Renal pelvis (tissue), 4 donors: ENCODE data around the gene GRIK4. TPM values are rescaled to one million over a fixed set of nuclear protein-coding genes. Genes with fewer than 3 reads are reported as not detected.
"Not testable (repeated sequence)": the region's sequence is repeated elsewhere in the genome, so short reads cannot be mapped to it uniquely, and the experiment has no call there.

Experiments used
- DNase-seq: peaks from one replicate; pipeline ENCODE4 v3.0.0-alpha.2; 2013
- polyA plus RNA-seq, 3 donors: library from polyadenylated mRNA; unstranded; fragments of 120-200 nt; gene quantifications; one replicate each; pipeline ENCODE4 v1.2.1, GENCODE V29; 2013; ENCODE audit not compliant: insufficient read length in 3 of 3

Gene GRIK4
- polyA plus RNA-seq, 3 donors, result 0.86 to 1.7 (median 1.0) TPM

DNA sequence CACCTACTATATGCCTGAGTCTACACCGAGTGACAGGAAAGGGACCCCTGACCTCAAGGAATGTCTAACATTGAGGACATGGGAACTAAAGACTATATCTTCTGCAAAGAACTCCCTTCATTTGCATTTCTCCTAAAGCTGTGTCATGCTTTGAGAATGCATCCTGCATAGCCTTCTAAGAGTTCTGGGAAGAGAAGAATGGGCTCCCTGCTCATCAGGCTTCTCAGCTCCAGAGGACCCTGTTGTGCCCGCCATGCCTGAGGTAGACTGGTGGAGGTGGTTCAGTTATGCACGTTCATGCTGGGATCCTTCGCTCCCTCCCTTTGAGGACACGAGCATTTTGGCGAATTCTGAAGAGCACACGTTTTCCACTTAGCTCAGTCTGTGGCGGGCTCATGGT lies 63.3 kb downstream of the GRIK4 start:
- no peak for DNase-seq

DNA sequence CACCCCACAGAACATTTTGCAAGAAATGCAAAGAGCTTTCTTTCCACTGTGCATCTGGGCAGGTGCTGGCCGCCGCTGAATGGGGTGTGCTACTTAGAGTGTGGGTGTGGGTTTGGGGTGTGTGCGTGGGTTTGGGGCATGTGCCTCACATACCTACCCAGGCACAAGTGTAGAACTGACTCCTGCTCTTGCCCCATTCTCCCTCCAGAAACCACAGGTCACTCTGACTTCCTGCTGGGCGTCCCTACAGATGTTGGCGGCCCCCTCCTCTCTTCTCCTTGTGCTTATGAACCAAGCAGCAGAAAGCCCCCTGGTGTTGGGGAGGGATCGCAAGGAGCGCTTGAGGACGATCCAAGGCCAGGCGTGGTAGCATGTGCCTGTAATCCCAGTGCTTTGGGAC lies 63.9 kb downstream of the GRIK4 start:
- no peak for DNase-seq

DNA sequence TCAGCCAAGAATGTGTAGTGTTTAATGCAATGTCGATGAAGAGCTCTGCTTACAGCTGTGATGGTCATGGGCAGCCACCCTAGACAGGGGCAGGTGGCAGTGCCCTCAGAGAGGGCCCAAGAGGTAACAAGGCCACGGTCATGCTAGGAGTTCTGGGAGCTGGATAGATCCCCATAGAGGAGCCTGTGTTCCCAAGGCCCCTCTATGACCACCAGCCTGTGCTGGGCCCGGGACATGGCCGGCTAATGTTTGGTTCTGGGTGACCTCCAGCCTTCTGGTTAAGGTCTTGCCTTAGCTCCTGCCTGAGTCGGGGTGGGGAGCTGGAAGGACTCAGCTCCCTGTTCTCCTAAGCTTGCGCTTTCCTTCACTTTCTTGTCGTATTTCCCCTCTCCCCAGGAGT lies 65.1 kb downstream of the GRIK4 start:
- DNase-seq, result no peak

DNA sequence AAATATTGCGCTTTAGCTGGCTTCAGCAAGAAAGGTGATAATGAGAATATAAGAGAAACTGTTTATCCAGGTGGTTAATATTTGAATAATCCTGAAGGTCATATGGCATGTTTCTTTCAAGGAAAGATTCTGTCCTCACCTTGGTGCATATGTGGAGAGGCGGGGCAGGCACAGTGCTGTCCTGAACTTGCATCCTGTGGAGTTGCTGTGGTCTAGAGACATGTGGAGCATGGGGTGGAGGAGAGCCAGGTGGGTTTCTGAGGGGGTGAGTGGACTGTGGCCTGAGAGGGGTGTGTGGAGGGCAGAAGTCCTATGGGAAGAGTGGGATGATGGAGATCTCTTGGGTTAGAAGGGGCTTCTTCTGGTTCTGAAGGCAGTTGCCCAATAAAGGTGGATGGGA lies 65.5 kb downstream of the GRIK4 start:
- no peak for DNase-seq

DNA sequence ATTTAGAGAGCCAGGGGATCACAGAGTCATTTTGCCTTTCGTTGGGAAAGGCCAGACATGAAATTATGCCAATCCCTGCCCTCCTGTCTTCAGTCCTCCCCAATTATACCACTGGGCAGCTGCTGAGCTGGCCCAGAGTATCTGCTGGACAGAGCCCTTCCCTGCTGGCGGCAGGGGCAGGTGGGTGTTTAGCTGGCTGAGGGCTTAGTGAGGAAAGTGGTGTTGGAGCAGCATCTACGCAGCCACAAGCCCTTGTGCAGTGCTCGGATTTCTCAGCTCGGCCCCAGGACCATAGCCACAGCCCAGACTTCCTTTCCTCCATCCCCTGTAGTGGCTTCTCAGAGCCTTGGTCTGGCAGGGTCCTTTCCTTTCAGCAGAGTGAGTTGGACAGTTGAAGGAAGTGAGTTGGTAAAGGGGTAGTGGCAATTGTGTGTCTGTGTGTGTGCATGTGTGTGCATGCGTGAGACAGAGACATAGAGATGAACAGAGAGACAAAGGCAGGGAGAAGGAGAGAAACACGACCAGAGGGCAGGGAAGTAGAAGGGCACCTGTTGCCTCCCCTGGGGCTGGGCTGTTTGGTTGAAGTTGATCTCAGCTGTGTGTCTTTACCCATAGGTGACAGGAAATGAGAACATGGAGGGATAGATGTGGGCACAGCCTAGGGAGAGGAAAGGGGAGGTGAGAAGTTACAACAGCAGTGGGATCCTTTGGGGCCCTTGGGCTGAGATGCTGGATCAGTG lies 66.2 kb downstream of the GRIK4 start:
- no peak for DNase-seq

GRCh38 chr11:120578596-120579154 lies 67.1 kb downstream of the GRIK4 start:
- DNase-seq, result no peak

DNA sequence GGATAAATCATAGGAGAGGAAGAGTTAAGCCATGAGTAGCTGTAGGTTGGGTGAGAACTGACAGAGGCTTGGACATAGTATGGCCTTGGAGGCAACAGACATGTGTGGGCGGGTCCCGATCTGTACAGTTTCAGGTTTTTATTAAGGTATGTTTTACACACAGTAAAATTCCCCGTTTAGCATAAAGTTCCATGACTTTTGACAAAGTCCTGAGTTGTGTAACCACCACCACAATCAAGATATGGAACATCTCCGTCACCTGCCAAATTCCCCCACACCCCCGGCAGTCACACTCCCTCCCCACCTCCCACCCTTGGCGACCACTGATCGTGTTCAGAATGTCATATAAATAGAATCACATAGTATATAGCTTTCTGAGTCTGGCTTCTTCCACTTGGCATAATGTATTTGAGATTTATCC lies 68.1 kb downstream of the GRIK4 start:
- no peak for DNase-seq

GRCh38 chr11:120581313-120581712 lies 69.8 kb downstream of the GRIK4 start:
- no peak for DNase-seq

DNA sequence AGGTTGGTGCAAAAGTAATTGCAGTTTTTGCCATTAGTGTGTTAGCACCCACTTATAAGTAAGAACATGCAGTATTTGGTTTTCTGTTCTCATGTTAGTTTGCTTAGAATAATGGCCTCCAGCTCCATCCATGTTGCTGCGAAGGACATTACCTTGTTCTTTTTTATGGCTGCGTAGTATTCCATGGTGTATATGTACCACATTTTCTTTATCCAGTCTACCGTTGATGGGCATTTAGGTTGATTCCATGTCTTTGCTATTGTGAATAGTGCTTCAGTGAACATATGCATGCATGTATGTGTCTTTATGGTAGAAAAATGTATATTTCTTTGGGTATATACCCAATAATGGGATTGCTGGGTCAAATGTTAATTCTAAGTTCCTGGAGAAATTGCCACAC lies 71.0 kb downstream of the GRIK4 start:
- not testable (repeated sequence) for DNase-seq

DNA sequence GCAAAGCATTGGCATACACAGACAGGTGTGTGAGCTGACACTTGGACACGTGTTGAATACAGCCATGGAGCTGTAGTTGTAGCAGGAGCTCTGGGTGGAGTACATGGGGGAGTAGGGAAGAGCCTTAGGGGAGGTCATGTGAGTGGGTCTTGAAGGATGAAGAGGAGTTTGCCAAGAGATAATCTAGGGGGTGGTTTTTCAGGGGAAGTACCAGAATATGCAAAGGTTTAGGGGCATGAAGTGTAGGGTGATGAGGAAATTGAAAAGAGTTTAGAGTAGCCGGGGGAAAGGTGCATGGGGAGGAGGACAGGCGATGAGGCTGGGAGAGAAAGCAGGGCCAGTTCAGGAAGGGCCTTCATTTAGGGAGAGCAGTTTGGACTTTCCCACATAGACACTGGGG lies 74.5 kb downstream of the GRIK4 start:
- DNase-seq, result no peak

- DNase-seq, result no peak
Measured at GRCh38 chr11:120586728-120587127, 75.2 kb downstream of the GRIK4 start.

- no peak for DNase-seq
Measured at GRCh38 chr11:120587299-120587698, 75.8 kb downstream of the GRIK4 start.

DNA sequence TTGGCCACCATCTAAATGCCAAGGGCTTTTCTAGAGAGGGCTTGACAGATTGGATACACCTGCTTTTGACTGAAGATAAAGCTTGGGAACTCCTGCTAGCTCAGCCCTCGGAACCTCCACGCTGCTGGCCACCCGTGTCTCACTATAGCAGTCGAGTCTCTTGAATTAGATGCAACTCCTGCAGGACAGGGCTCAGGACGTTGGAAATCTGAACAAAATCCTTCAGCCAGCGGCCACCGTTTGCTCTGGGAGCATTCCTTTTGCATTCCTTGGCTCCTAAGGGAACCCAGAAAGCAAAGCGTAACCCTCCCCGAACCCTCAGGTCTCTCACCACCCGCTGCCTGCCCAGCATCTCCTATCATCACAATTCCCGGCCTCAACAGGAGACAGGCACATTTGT lies 77.8 kb downstream of the GRIK4 start:
- DNase-seq, result no peak

GRCh38 chr11:120590472-120590871 lies 78.9 kb downstream of the GRIK4 start:
- no peak for DNase-seq

DNA sequence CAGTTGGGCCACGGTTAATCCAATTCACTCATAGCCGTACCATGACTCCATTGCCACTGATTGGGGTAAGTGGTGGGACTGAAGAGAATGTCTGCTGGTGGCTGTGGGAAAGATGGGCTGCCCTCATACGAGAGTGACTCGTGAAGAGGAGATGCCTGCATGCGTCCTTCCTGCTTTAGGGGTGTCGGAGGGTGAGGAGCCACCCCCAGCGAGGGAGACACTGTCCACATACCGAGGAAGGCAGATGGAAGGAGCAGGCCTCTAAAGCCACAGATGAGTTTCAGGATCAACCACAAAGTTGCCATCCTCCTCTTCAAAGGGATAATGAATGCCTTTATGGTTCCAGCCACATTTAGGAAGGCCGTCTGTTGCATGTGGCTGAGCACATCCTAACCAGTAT lies 83.2 kb downstream of the GRIK4 start:
- DNase-seq, result no peak

DNA sequence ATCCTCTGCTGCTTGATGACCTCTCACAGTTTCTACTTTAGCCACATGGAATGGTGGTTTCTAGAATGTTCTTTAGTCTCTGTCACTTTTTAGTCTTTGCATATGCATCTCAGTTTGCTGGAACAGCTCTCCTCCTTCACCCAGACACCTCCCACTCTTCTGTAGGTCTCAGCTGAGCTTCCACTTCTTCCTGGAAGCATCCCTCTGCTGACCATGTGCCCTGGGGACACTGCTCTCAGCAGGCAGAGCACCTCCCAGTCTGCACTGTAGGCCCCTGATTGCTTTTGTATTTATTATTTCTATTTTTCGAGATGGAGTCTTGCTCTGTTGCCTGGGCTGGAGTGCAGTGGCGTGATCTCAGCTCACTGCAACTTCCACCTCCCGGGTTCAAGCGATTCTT lies 84.0 kb downstream of the GRIK4 start:
- no peak for DNase-seq

DNA sequence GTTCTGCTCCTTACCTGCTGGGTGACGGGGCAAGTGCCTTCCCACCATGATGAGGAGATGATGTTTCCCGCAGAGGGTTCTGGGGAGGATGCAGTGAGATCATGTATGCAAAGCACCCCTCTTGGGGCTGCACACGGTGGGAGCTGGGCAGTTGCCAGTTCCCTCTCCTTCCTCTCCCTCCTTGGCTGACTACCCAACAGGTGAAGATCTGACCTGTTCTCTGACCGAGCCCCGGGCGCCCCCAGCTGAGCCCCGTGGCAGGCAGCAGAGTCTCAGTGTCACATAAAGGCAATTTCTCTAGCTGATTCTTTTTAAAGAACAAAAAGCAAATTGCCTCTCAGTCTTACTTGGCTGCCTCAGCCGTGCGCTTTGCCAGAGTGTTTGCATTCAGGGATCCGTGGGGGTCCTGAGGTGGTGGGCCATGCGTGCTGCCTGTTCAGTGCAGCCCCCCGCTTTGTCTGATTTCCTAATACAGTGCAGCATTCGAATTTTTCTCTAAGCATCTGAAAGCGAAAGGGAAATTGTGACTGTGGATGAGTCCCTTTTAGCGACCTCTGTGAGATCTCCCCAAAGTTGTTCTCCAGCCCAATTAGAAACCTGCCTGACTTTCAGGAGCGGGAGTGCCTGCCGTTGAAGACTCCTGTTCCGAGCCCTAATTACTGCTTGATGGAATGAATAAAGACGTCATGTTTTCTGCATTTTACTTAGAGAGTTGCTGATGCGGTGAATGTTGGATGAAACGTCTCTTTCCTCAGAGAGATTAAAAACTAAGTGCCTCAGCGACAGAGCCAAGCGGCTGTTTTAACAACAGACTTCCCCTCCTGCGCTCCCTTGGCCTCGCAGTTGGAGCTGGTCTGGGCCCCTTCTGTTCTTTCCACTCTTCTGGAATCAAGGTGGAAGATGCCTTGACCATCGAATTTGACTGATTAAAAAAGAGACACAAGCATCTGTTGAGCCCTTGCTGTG lies 86.0 kb downstream of the GRIK4 start:
- DNase-seq, result no peak

DNA sequence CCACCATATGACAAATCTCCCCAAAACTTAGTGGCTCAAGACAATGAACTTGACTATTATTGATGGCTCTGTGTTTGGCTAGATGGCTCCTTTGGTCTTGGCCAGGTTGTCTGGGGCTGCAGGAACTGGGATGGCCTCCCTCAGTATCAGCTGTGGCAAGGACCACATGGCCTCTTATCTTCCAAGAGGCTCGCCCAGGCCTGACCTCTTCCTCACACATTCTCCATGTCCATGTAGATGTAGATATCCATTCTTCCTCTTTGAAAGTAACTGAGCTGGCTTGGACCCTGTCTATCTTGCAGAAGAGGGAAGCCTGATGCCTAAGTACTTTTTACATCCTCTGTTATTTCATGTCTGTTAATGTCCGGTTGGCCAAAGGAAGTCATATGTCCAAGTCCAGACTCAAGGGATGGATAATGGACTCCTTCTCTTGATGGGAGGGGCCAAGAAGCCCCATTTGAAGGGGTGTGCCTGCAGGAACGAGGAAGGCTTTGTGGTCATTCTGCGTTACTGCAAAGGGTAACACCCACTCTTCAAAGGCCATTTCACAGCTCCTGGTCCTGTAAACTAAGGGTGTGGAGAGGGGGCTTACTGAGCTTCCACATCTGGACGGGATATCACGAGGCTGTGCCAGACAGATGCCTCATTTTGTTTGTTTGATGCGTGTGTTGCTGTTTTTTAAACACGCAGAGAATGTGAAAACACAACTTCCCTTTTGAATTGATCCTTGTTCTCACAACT lies 87.1 kb downstream of the GRIK4 start:
- no peak for DNase-seq

- DNase-seq, result no peak
Measured at GRCh38 chr11:120599816-120600420, 88.4 kb downstream of the GRIK4 start.

GRCh38 chr11:120601536-120601935 lies 90.0 kb downstream of the GRIK4 start:
- DNase-seq, result no peak

GRCh38 chr11:120603071-120603470 lies 91.5 kb downstream of the GRIK4 start:
- DNase-seq, result no peak

GRCh38 chr11:120605469-120605868 lies 93.9 kb downstream of the GRIK4 start:
- no peak for DNase-seq
